ENCODE measurements around the gene TNFSF10. TPM values are rescaled to one million over a fixed set of nuclear protein-coding genes. Genes with fewer than 3 reads are reported as not detected.

TNFSF10 gene
- total and polyA plus RNA-seq, 2 donors (not counting 1 experiment from before 2014, with no cell fraction given): 16.4 to 21.0 TPM

DNA sequence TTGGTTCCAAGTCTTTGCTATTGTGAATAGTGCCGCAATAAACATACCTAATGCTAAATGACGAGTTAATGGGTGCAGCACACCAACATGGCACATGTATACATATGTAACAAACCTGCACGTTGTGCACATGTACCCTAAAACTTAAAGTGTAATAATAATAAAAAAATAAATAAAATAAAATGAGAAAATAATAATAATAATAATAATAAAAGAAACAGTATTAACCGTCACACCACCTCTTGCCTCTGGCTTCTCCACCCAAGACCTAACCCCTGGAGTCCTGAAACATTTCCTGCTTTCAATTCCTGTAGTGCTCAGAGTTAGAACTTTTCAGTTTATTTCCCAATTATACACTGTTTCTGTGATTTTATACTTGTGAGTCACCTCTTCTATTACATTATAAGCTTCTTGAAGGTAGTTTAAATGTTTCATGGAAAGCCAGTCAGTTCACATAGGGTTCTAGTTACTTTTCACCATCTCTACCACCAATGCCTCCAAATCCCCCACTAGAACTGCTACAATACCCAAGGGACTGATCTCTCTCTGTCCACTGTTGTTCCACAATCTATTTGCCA is 56.6 kb downstream of the TNFSF10 start:
- no peak overlapping the region for H2AFZ ChIP-seq (ENCODE audit: insufficient read depth, low read depth, low read length, poor library complexity, severe bottlenecking)
- DNase-seq (no peak), ATAC-seq (ENCODE audit: low read depth) (no peak)
- ChIA-PET CTCF (no interaction called here), POLR2A (no interaction called here)
- Mint-ChIP-seq H3K4me3 (no peak overlapping the region), H3K9me3 (ENCODE audit: insufficient read depth) (peaks cover 1% of the 10 kb centered on the region), H3K27ac (no peak overlapping the region), H3K27me3 (peaks cover 26% of the 10 kb centered on the region), H3K4me1 (no peaks in the 10 kb centered on the region)
- no CpG with 5 or more reads among the region's 4 CpGs for WGBS (ENCODE audit: insufficient coverage)
- H4K20me1 ChIP-seq (ENCODE audit: control insufficient read depth, insufficient read depth, low read length, poor library complexity, severe bottlenecking): no peaks in the 10 kb centered on the region
- TF ChIP-seq, protein P1, sequence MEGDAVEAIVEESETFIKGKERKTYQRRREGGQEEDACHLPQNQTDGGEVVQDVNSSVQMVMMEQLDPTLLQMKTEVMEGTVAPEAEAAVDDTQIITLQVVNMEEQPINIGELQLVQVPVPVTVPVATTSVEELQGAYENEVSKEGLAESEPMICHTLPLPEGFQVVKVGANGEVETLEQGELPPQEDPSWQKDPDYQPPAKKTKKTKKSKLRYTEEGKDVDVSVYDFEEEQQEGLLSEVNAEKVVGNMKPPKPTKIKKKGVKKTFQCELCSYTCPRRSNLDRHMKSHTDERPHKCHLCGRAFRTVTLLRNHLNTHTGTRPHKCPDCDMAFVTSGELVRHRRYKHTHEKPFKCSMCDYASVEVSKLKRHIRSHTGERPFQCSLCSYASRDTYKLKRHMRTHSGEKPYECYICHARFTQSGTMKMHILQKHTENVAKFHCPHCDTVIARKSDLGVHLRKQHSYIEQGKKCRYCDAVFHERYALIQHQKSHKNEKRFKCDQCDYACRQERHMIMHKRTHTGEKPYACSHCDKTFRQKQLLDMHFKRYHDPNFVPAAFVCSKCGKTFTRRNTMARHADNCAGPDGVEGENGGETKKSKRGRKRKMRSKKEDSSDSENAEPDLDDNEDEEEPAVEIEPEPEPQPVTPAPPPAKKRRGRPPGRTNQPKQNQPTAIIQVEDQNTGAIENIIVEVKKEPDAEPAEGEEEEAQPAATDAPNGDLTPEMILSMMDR (IDR thresholded peaks at IDR 0.05): no peak
- no peak for TF ChIP-seq EZH2 (IDR thresholded peaks at IDR 0.05; ENCODE audit: borderline replicate concordance, insufficient read depth, low read depth, low read length, poor library complexity, severe bottlenecking)
- no peak overlapping the region for H3K4me3 ChIP-seq (ENCODE audit: control extremely low read depth in 1 of 5, extremely low read depth in 1 of 5, insufficient read depth in 1 of 5, low read depth in 2 of 5, low read length in 4 of 5)
- H3K36me3 ChIP-seq (replicated peaks in 1 of 2; ENCODE audit: control extremely low read depth in 1 of 2, control insufficient read depth in 1 of 2, extremely low read depth in 1 of 2, insufficient read depth in 2 of 2, low read length in 1 of 2): no peaks in the 10 kb centered on the region
- H3K9me3 ChIP-seq (ENCODE audit: control extremely low read depth in 1 of 3, control insufficient read depth in 2 of 3, insufficient read depth in 1 of 3, low read length in 2 of 3): peaks cover 0 to 1% (median 0%) of the 10 kb centered on the region in 3 donors
- intact Hi-C loops (cut with micrococcal nuclease): no loop called here
- H3K27ac ChIP-seq (ENCODE audit: low read length in 2 of 2): no peak overlapping the region
- H3K4me2 ChIP-seq (replicated peaks; ENCODE audit: low read depth, low read length, poor library complexity, severe bottlenecking): no peak overlapping the region
- H3K4me1 ChIP-seq (ENCODE audit: control insufficient read depth in 2 of 2, insufficient read depth in 2 of 2, low read length in 2 of 2): no peaks in the 10 kb centered on the region
- peaks cover 0 to 3% (median 0%) of the 10 kb centered on the region in 4 experiments for H3K27me3 ChIP-seq (replicated peaks in 1 of 4; ENCODE audit: control extremely low read depth in 1 of 4, control insufficient read depth in 3 of 4, insufficient read depth in 4 of 4, low read length in 3 of 4)
- no peaks in the 10 kb centered on the region for H3K79me2 ChIP-seq (ENCODE audit: control insufficient read depth, insufficient read depth, low read length)
- no peak overlapping the region for H3K9ac ChIP-seq (ENCODE audit: low read length)

DNA sequence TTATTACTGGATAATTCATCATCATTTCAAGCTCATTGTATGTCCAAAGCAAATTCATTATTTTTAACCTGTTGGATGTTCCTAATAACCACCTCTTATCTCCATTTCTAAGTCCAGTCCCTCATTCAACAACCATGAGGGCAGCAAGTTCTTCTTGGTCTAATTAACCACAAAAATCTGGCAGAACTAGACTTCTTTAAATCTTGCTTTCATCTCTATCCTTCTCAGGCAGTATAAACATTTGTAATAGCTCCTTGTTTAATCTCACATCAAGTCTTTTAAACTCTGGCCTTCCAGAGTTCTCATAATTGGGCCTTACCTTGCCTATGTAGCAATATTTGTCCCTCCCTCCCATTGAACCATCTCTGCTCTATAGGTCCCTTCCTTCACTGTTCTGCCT is 57.9 kb downstream of the TNFSF10 start:
- H3K4me3 ChIP-seq (ENCODE audit: control extremely low read depth in 1 of 5, extremely low read depth in 1 of 5, insufficient read depth in 1 of 5, low read depth in 2 of 5, low read length in 4 of 5): no peak overlapping the region
- H3K79me2 ChIP-seq (ENCODE audit: control insufficient read depth, insufficient read depth, low read length): no peaks in the 10 kb centered on the region
- peaks cover 26% of the 10 kb centered on the region for H3K27me3 Mint-ChIP-seq
- H2AFZ ChIP-seq (ENCODE audit: insufficient read depth, low read depth, low read length, poor library complexity, severe bottlenecking): no peak overlapping the region
- no peaks in the 10 kb centered on the region for H3K36me3 ChIP-seq (replicated peaks in 1 of 2; ENCODE audit: control extremely low read depth in 1 of 2, control insufficient read depth in 1 of 2, extremely low read depth in 1 of 2, insufficient read depth in 2 of 2, low read length in 1 of 2)
- ATAC-seq (ENCODE audit: low read depth): no peak
- no peaks in the 10 kb centered on the region for H3K4me1 Mint-ChIP-seq
- no peak overlapping the region for H3K4me2 ChIP-seq (replicated peaks; ENCODE audit: low read depth, low read length, poor library complexity, severe bottlenecking)
- H3K9me3 Mint-ChIP-seq (ENCODE audit: insufficient read depth): peaks cover 1% of the 10 kb centered on the region
- ChIA-PET CTCF (interaction anchor here (0.6 to 1.5 kb wide), 2 partner anchors 12 to 125 kb away, joined by 6 read pairs; no protein-coding TSS in a partner anchor), POLR2A (no interaction called here)
- H3K4me3 Mint-ChIP-seq: no peak overlapping the region
- peaks cover 0 to 3% (median 0%) of the 10 kb centered on the region in 4 experiments for H3K27me3 ChIP-seq (replicated peaks in 1 of 4; ENCODE audit: control extremely low read depth in 1 of 4, control insufficient read depth in 3 of 4, insufficient read depth in 4 of 4, low read length in 3 of 4)
- no peak overlapping the region for H3K9ac ChIP-seq (ENCODE audit: low read length)
- TF ChIP-seq EZH2 (IDR thresholded peaks at IDR 0.05; ENCODE audit: borderline replicate concordance, insufficient read depth, low read depth, low read length, poor library complexity, severe bottlenecking): no peak
- TF ChIP-seq, protein P1 (IDR thresholded peaks at IDR 0.05): no peak
- DNase-seq: no peak
- no peak overlapping the region for H3K27ac Mint-ChIP-seq
- no peak overlapping the region for H3K27ac ChIP-seq (ENCODE audit: low read length in 2 of 2)
- no peaks in the 10 kb centered on the region for H3K9me3 ChIP-seq (ENCODE audit: control extremely low read depth in 1 of 3, control insufficient read depth in 2 of 3, insufficient read depth in 1 of 3, low read length in 2 of 3)
- H4K20me1 ChIP-seq (ENCODE audit: control insufficient read depth, insufficient read depth, low read length, poor library complexity, severe bottlenecking): no peaks in the 10 kb centered on the region
- no peaks in the 10 kb centered on the region for H3K4me1 ChIP-seq (ENCODE audit: control insufficient read depth in 2 of 2, insufficient read depth in 2 of 2, low read length in 2 of 2)
- intact Hi-C loops (cut with micrococcal nuclease): no loop called here
